ENCODE measurements around the gene DUSP28. TPM values are rescaled to one million over a fixed set of nuclear protein-coding genes. Genes with fewer than 3 reads are reported as not detected.

DUSP28 gene
- total and polyA plus RNA-seq, 2 of the 13 experiments (the other 11 are each of a cell fraction or from before 2014, with no cell fraction given): 5.2 to 8.6 TPM

GRCh38 chr2:240560480-240561324 lies 545 bp downstream of the DUSP28 start (continued):
- 0 out of 2 replicates have a peak, but pooled peaks have one; percentile 84 for TF ChIP-seq ZHX1 (CRISPR knock-in tag; IDR thresholded peaks at IDR 0.05; ENCODE audit: low read depth)
- TF ChIP-seq HDAC1 (CRISPR knock-in tag; IDR thresholded peaks at IDR 0.05): peak; percentile 91
- TF ChIP-seq ZSCAN9 (CRISPR knock-in tag; IDR thresholded peaks at IDR 0.05; ENCODE audit: borderline replicate concordance): peak; percentile 69; the same call in 1 of the 2 replicates
- TF ChIP-seq FUBP1 (CRISPR knock-in tag; IDR thresholded peaks at IDR 0.05; ENCODE audit: borderline replicate concordance): peak; percentile 41; the same call in 1 of the 2 replicates
- TF ChIP-seq, protein P1, sequence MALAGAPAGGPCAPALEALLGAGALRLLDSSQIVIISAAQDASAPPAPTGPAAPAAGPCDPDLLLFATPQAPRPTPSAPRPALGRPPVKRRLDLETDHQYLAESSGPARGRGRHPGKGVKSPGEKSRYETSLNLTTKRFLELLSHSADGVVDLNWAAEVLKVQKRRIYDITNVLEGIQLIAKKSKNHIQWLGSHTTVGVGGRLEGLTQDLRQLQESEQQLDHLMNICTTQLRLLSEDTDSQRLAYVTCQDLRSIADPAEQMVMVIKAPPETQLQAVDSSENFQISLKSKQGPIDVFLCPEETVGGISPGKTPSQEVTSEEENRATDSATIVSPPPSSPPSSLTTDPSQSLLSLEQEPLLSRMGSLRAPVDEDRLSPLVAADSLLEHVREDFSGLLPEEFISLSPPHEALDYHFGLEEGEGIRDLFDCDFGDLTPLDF (CRISPR knock-in tag; IDR thresholded peaks at IDR 0.05): peak; percentile 63
- peak; percentile 73 for TF ChIP-seq ZFP91 (CRISPR knock-in tag; IDR thresholded peaks at IDR 0.05; ENCODE audit: borderline replicate concordance)
- TF ChIP-seq BATF2 (CRISPR knock-in tag; IDR thresholded peaks at IDR 0.05): no peak; the same call in 1 of the 2 replicates
- TF ChIP-seq SRSF4 (IDR thresholded peaks at IDR 0.05; ENCODE audit: low read depth, low read length, poor library complexity, severe bottlenecking): no peak
- peak; percentile 72; the same call in 1 of the 2 replicates for TF ChIP-seq ZMYM4 (CRISPR knock-in tag; IDR thresholded peaks at IDR 0.05)
- no peak; the same call in 1 of the 2 replicates for TF ChIP-seq ZNF530 (CRISPR knock-in tag; IDR thresholded peaks at IDR 0.05; ENCODE audit: low read depth)
- TF ChIP-seq, protein P2, sequence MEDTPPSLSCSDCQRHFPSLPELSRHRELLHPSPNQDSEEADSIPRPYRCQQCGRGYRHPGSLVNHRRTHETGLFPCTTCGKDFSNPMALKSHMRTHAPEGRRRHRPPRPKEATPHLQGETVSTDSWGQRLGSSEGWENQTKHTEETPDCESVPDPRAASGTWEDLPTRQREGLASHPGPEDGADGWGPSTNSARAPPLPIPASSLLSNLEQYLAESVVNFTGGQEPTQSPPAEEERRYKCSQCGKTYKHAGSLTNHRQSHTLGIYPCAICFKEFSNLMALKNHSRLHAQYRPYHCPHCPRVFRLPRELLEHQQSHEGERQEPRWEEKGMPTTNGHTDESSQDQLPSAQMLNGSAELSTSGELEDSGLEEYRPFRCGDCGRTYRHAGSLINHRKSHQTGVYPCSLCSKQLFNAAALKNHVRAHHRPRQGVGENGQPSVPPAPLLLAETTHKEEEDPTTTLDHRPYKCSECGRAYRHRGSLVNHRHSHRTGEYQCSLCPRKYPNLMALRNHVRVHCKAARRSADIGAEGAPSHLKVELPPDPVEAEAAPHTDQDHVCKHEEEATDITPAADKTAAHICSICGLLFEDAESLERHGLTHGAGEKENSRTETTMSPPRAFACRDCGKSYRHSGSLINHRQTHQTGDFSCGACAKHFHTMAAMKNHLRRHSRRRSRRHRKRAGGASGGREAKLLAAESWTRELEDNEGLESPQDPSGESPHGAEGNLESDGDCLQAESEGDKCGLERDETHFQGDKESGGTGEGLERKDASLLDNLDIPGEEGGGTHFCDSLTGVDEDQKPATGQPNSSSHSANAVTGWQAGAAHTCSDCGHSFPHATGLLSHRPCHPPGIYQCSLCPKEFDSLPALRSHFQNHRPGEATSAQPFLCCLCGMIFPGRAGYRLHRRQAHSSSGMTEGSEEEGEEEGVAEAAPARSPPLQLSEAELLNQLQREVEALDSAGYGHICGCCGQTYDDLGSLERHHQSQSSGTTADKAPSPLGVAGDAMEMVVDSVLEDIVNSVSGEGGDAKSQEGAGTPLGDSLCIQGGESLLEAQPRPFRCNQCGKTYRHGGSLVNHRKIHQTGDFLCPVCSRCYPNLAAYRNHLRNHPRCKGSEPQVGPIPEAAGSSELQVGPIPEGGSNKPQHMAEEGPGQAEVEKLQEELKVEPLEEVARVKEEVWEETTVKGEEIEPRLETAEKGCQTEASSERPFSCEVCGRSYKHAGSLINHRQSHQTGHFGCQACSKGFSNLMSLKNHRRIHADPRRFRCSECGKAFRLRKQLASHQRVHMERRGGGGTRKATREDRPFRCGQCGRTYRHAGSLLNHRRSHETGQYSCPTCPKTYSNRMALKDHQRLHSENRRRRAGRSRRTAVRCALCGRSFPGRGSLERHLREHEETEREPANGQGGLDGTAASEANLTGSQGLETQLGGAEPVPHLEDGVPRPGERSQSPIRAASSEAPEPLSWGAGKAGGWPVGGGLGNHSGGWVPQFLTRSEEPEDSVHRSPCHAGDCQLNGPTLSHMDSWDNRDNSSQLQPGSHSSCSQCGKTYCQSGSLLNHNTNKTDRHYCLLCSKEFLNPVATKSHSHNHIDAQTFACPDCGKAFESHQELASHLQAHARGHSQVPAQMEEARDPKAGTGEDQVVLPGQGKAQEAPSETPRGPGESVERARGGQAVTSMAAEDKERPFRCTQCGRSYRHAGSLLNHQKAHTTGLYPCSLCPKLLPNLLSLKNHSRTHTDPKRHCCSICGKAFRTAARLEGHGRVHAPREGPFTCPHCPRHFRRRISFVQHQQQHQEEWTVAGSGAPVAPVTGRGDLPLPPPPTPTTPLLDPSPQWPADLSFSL (CRISPR knock-in tag; IDR thresholded peaks at IDR 0.05): no peak
